Liver (tissue), 9 donors: ENCODE data around the gene STAT6. TPM values are rescaled to one million over a fixed set of nuclear protein-coding genes. Genes with fewer than 3 reads are reported as not detected.

Source experiments
- DNase-seq: peaks from one replicate; pipeline ENCODE4 v3.0.0-alpha.2; 2017; ENCODE audit warnings: low spot score
- H3K27ac ChIP-seq, 2 donors: one replicate each; pipeline ENCODE4 v1.7.0; 2013; ENCODE audit warnings: inconsistent platforms in 2 of 2, low read length in 2 of 2, control low read depth in 1 of 2, low read depth in 1 of 2, mild to moderate bottlenecking in 1 of 2
- H3K27me3 ChIP-seq, 4 donors: one replicate each; pipeline versions ENCODE4 v1.6.1 to v1.7.0; 2013; ENCODE audit warnings: low read length in 3 of 4, inconsistent platforms in 1 of 4, mild to moderate bottlenecking in 1 of 4, moderate library complexity in 1 of 4; ENCODE audit not compliant: control insufficient read depth in 4 of 4, insufficient read depth in 4 of 4
- H3K36me3 ChIP-seq, 4 donors: one replicate each; pipeline versions ENCODE4 v1.6.1 to v1.7.0; 2013; ENCODE audit warnings: low read length in 3 of 4, mild to moderate bottlenecking in 3 of 4, low read depth in 1 of 4, moderate library complexity in 1 of 4; ENCODE audit not compliant: control insufficient read depth in 4 of 4, insufficient read depth in 3 of 4
- H3K4me1 ChIP-seq, 4 donors: one replicate each; pipeline versions ENCODE4 v1.6.1 to v1.7.0; 2013; ENCODE audit warnings: low read length in 3 of 4, mild to moderate bottlenecking in 3 of 4, moderate library complexity in 1 of 4; ENCODE audit not compliant: control insufficient read depth in 4 of 4, insufficient read depth in 4 of 4
- H3K4me3 ChIP-seq, 3 donors: one replicate each; pipeline versions ENCODE4 v1.6.1 to v1.7.0; 2013; ENCODE audit warnings: low read length in 3 of 3, control low read depth in 1 of 3, low read depth in 1 of 3, mild to moderate bottlenecking in 1 of 3
- H3K9ac ChIP-seq, 2 donors: one replicate each; pipeline ENCODE4 v1.7.0; 2013; ENCODE audit warnings: low read length in 2 of 2, mild to moderate bottlenecking in 2 of 2, moderate library complexity in 2 of 2, control low read depth in 1 of 2, low read depth in 1 of 2
- H3K9me3 ChIP-seq, 4 donors: one replicate each; pipeline versions ENCODE4 v1.6.1 to v1.7.0; 2013; ENCODE audit warnings: low read length in 3 of 4; ENCODE audit not compliant: control insufficient read depth in 4 of 4
- EGR1 ChIP-seq, 2 donors: IDR thresholded peaks; 2 replicates each; pipeline ENCODE4 v1.6.1; 2016 to 2018; ENCODE audit warnings: antibody characterized with exemption in 2 of 2, low read depth in 2 of 2
- FOXA1 ChIP-seq: IDR thresholded peaks from 2 replicates; pipeline ENCODE4 v1.6.1; 2016; ENCODE audit warnings: antibody characterized with exemption
- FOXA2 ChIP-seq: IDR thresholded peaks from 2 replicates; pipeline ENCODE4 v1.6.1; 2016; ENCODE audit warnings: antibody characterized with exemption
- GABPA ChIP-seq, 2 donors: IDR thresholded peaks in 1 of 2; conservative IDR thresholded peaks in 1 of 2; 2 replicates each; pipeline ENCODE4 v1.6.1; 2016; ENCODE audit warnings: antibody characterized with exemption in 2 of 2, mild to moderate bottlenecking in 1 of 2, moderate library complexity in 1 of 2
- HNF4A ChIP-seq, 2 donors: conservative IDR thresholded peaks; 2 replicates each; pipeline ENCODE4 v1.6.1; 2016; ENCODE audit warnings: antibody characterized with exemption in 2 of 2, mild to moderate bottlenecking in 2 of 2
- HNF4G ChIP-seq: IDR thresholded peaks from 2 replicates; pipeline ENCODE4 v1.6.1; 2016; ENCODE audit warnings: antibody characterized with exemption
- JUND ChIP-seq, 2 donors: IDR thresholded peaks; 2 replicates each; pipeline ENCODE4 v1.6.1; 2016; ENCODE audit warnings: antibody characterized with exemption in 2 of 2
- NR2F2 ChIP-seq: IDR thresholded peaks from 2 replicates; pipeline ENCODE4 v1.6.1; 2016; ENCODE audit warnings: antibody characterized with exemption
- RAD21 ChIP-seq, 2 donors: IDR thresholded peaks; 2 replicates each; pipeline ENCODE4 v1.6.1; 2016; ENCODE audit warnings: antibody characterized with exemption in 2 of 2, mild to moderate bottlenecking in 2 of 2
- RXRA ChIP-seq, 2 donors: IDR thresholded peaks; 2 replicates each; pipeline ENCODE4 v1.6.1; 2017 to 2018; ENCODE audit warnings: antibody characterized with exemption in 2 of 2, mild to moderate bottlenecking in 1 of 2
- SP1 ChIP-seq: IDR thresholded peaks from 2 replicates; pipeline ENCODE4 v1.6.1; 2018; ENCODE audit warnings: antibody characterized with exemption, mild to moderate bottlenecking
- TAF1 ChIP-seq: conservative IDR thresholded peaks from 2 replicates; pipeline ENCODE4 v1.6.1; 2016; ENCODE audit warnings: antibody characterized with exemption, mild to moderate bottlenecking
- YY1 ChIP-seq: IDR thresholded peaks from 2 replicates; pipeline ENCODE4 v1.6.1; 2016; ENCODE audit warnings: antibody characterized with exemption, mild to moderate bottlenecking
- WGBS: extraction: QIAGEN DNeasy Blood & Tissue Kit; methylation state at CpG from one replicate; pipeline ENCODE4 v1.1.7; 2013; 5-methylcytosine and 5-hydroxymethylcytosine counted together
- polyA plus RNA-seq, 2 donors: library from polyadenylated mRNA; stranded (reverse) in 1 of 2; unstranded in 1 of 2; fragments of 200-250 nt in 1 of 2; fragments of >200 nt in 1 of 2; fragmentation: Nextera tagmentation in 1 of 2; extraction: Ambion mirVana in 1 of 2; gene quantifications; one replicate each; pipeline versions ENCODE4 v1.2.1 to v1.2.3, GENCODE V29; 2013 to 2015
- total RNA-seq, 2 donors: library from RNA; depleted of rRNA; stranded (reverse); fragments of >200 nt; gene quantifications; one replicate each; pipeline ENCODE4 v1.2.3, GENCODE V29; 2014
- TF ChIP-seq, protein P1 (sequence below): IDR thresholded peaks from 2 replicates; pipeline ENCODE4 v1.6.1; 2016; ENCODE audit warnings: antibody characterized with exemption
- TF ChIP-seq, protein P2 (sequence below): fragments of 150-350 bp; IDR thresholded peaks from 2 replicates; pipeline ENCODE4 v1.5.1; 2017; ENCODE audit warnings: improper control_type of control experiment, low read depth, low read length; ENCODE audit not compliant: missing input control
- TF ChIP-seq, protein P3 (sequence below): IDR thresholded peaks from 2 replicates; pipeline ENCODE4 v1.6.1; 2016; ENCODE audit warnings: antibody characterized with exemption
- TF ChIP-seq, protein P4 (sequence below): IDR thresholded peaks from 2 replicates; pipeline ENCODE4 v1.6.1; 2016; ENCODE audit warnings: antibody characterized with exemption, mild to moderate bottlenecking
- TF ChIP-seq, protein P5 (sequence below): IDR thresholded peaks from 2 replicates; pipeline ENCODE4 v1.6.1; 2016; ENCODE audit warnings: antibody characterized with exemption
- donor health status: healthy.
- donor health status: healthy.
- donor health status: healthy.
- donor health status: healthy.
- donor health status: healthy.

The STAT6 gene
- total and polyA plus RNA-seq, 4 donors = 27.4 to 57.4 (median 43.6) TPM

DNA sequence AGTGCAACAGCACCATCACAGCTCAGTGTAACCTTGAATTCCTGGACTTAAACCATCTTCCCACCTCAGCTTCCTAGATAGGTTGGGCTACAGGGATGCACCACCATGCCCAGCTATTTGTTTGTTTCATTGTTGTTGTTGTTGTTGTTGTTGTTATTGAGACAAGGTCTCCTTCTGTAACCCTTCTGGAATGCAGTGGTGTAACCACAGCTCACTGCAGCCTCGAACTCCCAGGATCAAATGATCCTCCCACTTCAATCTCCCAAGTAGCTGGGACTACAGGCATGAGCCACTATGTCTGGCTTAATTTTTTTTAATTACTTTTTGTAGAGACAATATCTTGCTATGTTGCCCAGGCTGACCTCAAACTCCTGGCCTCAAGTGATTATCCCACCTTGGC is 31.3 kb downstream of the STAT6 start:
- Histone ChIP-seq H3K9ac (peak overlapping the region in 1 of 2 donors; percentile 12), H3K27ac (no peak overlapping the region), H3K4me3 (no peak overlapping the region), H3K36me3 (no peaks in the 10 kb centered on the region), H3K9me3 (no peaks in the 10 kb centered on the region), H3K27me3 (no peaks in the 10 kb centered on the region), H3K4me1 (peaks cover 2 to 18% (median 11%) of the 10 kb centered on the region in 4 donors)
- TF ChIP-seq RAD21 (IDR thresholded peaks at IDR 0.05) (no peak), GABPA (IDR thresholded peaks at IDR 0.05 in 1 of 2, conservative IDR thresholded peaks at IDR 0.05 in 1 of 2) (no peak), YY1 (no peak)
- TF ChIP-seq, protein P1, sequence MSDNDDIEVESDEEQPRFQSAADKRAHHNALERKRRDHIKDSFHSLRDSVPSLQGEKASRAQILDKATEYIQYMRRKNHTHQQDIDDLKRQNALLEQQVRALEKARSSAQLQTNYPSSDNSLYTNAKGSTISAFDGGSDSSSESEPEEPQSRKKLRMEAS = no peak
- TF ChIP-seq, protein P2, sequence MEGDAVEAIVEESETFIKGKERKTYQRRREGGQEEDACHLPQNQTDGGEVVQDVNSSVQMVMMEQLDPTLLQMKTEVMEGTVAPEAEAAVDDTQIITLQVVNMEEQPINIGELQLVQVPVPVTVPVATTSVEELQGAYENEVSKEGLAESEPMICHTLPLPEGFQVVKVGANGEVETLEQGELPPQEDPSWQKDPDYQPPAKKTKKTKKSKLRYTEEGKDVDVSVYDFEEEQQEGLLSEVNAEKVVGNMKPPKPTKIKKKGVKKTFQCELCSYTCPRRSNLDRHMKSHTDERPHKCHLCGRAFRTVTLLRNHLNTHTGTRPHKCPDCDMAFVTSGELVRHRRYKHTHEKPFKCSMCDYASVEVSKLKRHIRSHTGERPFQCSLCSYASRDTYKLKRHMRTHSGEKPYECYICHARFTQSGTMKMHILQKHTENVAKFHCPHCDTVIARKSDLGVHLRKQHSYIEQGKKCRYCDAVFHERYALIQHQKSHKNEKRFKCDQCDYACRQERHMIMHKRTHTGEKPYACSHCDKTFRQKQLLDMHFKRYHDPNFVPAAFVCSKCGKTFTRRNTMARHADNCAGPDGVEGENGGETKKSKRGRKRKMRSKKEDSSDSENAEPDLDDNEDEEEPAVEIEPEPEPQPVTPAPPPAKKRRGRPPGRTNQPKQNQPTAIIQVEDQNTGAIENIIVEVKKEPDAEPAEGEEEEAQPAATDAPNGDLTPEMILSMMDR = no peak
- TF ChIP-seq, protein P3, sequence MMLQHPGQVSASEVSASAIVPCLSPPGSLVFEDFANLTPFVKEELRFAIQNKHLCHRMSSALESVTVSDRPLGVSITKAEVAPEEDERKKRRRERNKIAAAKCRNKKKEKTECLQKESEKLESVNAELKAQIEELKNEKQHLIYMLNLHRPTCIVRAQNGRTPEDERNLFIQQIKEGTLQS = no peak
- WGBS = 89% methylated on average over 1 of the region's 1 CpG
- DNase-seq = no peak

DNA sequence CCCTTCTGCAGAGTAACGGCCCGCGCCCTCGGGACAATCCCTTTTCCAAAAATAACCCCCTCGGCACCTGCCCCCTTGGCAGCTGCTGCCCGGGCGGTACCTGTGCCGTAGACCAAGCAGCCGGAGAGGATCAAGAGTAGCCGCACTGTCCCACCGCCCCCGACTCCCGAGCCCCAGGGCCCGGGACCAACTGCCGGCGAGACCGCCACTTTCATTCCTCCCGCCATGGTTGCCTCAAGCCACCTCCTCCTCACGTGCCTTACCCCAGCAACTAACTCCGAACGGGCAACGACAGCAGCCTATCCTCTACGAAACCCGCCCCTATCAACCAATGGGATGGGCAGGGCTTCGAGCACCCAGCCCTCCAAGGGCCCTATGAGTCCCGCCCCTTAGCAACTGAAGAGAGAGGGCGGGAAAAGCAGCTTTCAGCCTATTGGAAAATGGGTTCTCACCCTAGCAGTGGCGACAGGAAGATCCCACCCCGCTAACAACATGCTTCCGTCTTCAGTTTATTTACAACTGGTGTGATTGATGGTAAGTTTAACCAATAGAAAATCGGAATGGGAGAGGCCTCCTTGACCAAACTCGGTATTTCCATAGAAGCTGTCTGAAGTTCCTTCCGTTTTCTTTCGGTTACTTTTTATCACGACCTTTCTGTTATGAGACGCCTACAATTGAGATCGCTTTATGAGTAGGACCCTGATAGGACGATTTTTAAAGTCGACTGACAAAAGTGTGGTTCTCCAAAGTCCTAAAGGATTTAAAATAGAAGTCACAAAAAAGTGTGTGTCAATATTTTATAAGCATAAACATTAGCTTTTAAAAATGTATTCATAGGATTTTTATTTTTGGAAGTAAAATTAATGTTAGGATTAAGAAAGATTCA is 32.4 kb downstream of the STAT6 start, which contains the start of gene NEMP1:
Gene NEMP1, minus strand, starts transcription at position 273 of the 886 bp plus-strand sequence. Its CDS starts 46 bp downstream, at position 227.
- Histone ChIP-seq H3K9ac (peak within 1 kb of the TSS; percentile 53 to 93), H3K27ac (peak within 1 kb of the TSS; percentile 63 to 64), H3K9me3 (no peaks in the 10 kb centered on the region), H3K36me3 (no peaks in the 10 kb centered on the region), H3K4me1 (peaks cover 2 to 18% (median 11%) of the 10 kb centered on the region in 4 donors), H3K27me3 (no peaks in the 10 kb centered on the region), H3K4me3 (peak within 1 kb of the TSS; percentile 67 to 81 (median 74))
- WGBS = under 1% methylated on average over 39 of the region's 39 CpGs
- DNase-seq = peak; percentile 90
- TF ChIP-seq RXRA (IDR thresholded peaks at IDR 0.05) (peak; percentile 37 to 40), FOXA1 (peak; percentile 68), JUND (IDR thresholded peaks at IDR 0.05) (peak in 1 of 2 donors; percentile 72), EGR1 (IDR thresholded peaks at IDR 0.05; ENCODE audit: low read depth in 2 of 2) (peak in 1 of 2 donors; percentile 67), RAD21 (IDR thresholded peaks at IDR 0.05) (no peak), YY1 (peak; percentile 90), TAF1 (peak; percentile 16), SP1 (peak; percentile 97), HNF4G (no peak), FOXA2 (peak; percentile 87), HNF4A (conservative IDR thresholded peaks at IDR 0.05) (no peak), GABPA (IDR thresholded peaks at IDR 0.05 in 1 of 2, conservative IDR thresholded peaks at IDR 0.05 in 1 of 2) (peak; percentile 93 to 97), NR2F2 (no peak)
- TF ChIP-seq, protein P4, sequence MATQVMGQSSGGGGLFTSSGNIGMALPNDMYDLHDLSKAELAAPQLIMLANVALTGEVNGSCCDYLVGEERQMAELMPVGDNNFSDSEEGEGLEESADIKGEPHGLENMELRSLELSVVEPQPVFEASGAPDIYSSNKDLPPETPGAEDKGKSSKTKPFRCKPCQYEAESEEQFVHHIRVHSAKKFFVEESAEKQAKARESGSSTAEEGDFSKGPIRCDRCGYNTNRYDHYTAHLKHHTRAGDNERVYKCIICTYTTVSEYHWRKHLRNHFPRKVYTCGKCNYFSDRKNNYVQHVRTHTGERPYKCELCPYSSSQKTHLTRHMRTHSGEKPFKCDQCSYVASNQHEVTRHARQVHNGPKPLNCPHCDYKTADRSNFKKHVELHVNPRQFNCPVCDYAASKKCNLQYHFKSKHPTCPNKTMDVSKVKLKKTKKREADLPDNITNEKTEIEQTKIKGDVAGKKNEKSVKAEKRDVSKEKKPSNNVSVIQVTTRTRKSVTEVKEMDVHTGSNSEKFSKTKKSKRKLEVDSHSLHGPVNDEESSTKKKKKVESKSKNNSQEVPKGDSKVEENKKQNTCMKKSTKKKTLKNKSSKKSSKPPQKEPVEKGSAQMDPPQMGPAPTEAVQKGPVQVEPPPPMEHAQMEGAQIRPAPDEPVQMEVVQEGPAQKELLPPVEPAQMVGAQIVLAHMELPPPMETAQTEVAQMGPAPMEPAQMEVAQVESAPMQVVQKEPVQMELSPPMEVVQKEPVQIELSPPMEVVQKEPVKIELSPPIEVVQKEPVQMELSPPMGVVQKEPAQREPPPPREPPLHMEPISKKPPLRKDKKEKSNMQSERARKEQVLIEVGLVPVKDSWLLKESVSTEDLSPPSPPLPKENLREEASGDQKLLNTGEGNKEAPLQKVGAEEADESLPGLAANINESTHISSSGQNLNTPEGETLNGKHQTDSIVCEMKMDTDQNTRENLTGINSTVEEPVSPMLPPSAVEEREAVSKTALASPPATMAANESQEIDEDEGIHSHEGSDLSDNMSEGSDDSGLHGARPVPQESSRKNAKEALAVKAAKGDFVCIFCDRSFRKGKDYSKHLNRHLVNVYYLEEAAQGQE = peak; percentile 64
- TF ChIP-seq, protein P5, sequence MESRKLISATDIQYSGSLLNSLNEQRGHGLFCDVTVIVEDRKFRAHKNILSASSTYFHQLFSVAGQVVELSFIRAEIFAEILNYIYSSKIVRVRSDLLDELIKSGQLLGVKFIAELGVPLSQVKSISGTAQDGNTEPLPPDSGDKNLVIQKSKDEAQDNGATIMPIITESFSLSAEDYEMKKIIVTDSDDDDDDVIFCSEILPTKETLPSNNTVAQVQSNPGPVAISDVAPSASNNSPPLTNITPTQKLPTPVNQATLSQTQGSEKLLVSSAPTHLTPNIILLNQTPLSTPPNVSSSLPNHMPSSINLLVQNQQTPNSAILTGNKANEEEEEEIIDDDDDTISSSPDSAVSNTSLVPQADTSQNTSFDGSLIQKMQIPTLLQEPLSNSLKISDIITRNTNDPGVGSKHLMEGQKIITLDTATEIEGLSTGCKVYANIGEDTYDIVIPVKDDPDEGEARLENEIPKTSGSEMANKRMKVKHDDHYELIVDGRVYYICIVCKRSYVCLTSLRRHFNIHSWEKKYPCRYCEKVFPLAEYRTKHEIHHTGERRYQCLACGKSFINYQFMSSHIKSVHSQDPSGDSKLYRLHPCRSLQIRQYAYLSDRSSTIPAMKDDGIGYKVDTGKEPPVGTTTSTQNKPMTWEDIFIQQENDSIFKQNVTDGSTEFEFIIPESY = no peak
- TF ChIP-seq, protein P2 = no peak
- TF ChIP-seq, protein P1 = peak; percentile 89
- TF ChIP-seq, protein P3 = no peak
